Stimulated activated CD8-positive, alpha-beta memory T cell treated with anti-CD3 and anti-CD28 coated beads, Interleukin-2, amount 100 ng/mL, for 1 hour (primary cell): ENCODE measurements around the gene MACROD1.

Source experiments
- DNase-seq, 2 donors: peaks; one replicate each; pipeline ENCODE4 v3.0.0-alpha.2; 2020; ENCODE audit warnings: low read depth in 2 of 2

Gene MACROD1

DNA sequence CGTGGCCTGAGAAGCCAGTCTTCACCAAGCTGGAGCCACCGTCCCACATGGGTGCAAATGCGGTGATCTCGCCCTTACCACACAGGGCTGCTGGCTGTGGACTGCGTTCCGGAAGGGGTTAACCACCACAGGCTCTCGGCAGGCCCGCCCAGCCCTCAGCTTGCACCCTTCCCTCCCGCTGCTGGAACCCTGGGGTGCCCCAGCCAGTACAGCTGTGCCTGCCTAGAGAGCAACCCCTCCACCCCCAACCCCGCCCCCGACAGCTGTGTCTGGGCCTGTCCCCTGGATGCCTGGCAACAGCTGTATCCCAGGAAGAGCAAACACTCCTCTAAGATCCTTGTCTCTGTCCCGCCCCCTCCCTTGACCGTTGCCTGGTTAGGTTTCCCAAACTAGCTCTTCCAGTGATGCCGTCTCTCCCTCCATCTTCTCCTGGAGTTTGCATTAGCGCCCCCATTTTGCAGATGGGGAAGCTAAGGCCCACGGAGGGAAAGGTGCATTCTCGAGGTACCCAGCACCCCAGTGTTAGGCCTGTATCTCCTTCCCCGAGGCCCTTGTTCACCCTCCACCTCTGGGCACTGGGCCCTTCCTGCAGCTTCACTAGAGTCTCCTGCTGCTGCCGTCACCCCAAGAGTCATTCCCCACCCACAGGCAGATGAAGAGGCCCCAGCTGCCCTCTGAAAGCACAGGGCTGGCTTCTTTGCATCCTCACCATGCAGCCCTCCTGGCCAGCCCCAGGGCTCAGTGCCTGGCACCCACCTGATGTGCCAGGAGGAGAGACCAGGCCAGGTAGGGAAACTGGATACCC, 204.1 kb downstream of the MACROD1 start:
- DNase-seq, result no peak

- DNase-seq, result no peak
Observed at GRCh38 chr11:63958008-63958407, 207.9 kb downstream of the MACROD1 start.

- no peak for DNase-seq
Observed at GRCh38 chr11:63952570-63952969, 213.3 kb downstream of the MACROD1 start.

- no peak for DNase-seq
Observed at GRCh38 chr11:63951779-63952536, 214.0 kb downstream of the MACROD1 start.
